HCT116 (cell line): ENCODE measurements around the gene ADGRE1. TPM values are rescaled to one million over a fixed set of nuclear protein-coding genes. Genes with fewer than 3 reads are reported as not detected.

ENCODE experiments used
- ATAC-seq: fragments of 200-7000 bp; cut with Tn5 transposase; 2 replicates; pipeline ENCODE4 v1.9.1; 2020; ENCODE audit warnings: mild to moderate bottlenecking, moderate library complexity
- BruUV-seq: library from RNA; stranded (reverse); fragments of 400-500 nt; replicated peaks from 2 replicates; lab custom pipeline; 2021; lab: Mats Ljungman, UMichigan
- CTCF ChIA-PET: fragments of 300-600 bp; sonication (Branson Sonifier 250); formaldehyde crosslinking; loops from one replicate; lab custom pipeline; 2021; ENCODE audit warnings: antibody characterized with exemption; lab: Charles Lee
- POLR2A ChIA-PET: fragments of 300-600, 350-600 bp; sonication (Branson Sonifier 250); formaldehyde crosslinking; loops from one replicate; lab custom pipeline; 2021; ENCODE audit warnings: antibody characterized with exemption; lab: Charles Lee
- RAD21 ChIA-PET, 2 experiments: fragments of 300-600 bp; sonication (Branson Sonifier 250); formaldehyde crosslinking; loops; one replicate each; lab custom pipeline; 2023; ENCODE audit warnings: low total read pairs in 2 of 2; ENCODE audit not compliant: uncharacterized antibody in 2 of 2, unreplicated experiment in 2 of 2, low non-redundant PET in 1 of 2; lab: Charles Lee
- DNase-seq: peaks from one replicate; pipeline ENCODE4 v3.0.0-alpha.2; 2010; ENCODE audit warnings: low read depth, low spot score
- H2AFZ ChIP-seq: fragments of 200-600 bp; shearing (Covaris generic), sonication (generic); 2 replicates; pipeline ENCODE4 v1.6.1; 2017; ENCODE audit warnings: low read depth, mixed run types, mixed read lengths, antibody characterized with exemption, low read length; ENCODE audit not compliant: poor library complexity, severe bottlenecking
- H3K27ac ChIP-seq: 2 replicates; pipeline ENCODE4 v1.5.1; 2012; ENCODE audit warnings: low read depth, low read length
- H3K27me3 ChIP-seq: fragments of 200-600 bp; sonication (generic); 2 replicates; pipeline ENCODE4 v1.6.1; 2016; ENCODE audit warnings: mixed run types, low read length, mixed read lengths; ENCODE audit not compliant: insufficient read depth
- H3K36me3 ChIP-seq, 2 experiments: fragments of 200-500 bp in 1 of 2; fragments of 200-600 bp in 1 of 2; sonication (Bioruptor generic) in 1 of 2; sonication (generic) in 1 of 2; 2 replicates each; pipeline versions ENCODE4 v1.5.1 to v1.6.1; 2014 to 2016; ENCODE audit warnings: low read length in 2 of 2, inconsistent platforms in 1 of 2, mixed read lengths in 1 of 2, mixed run types in 1 of 2; ENCODE audit not compliant: insufficient read depth in 2 of 2, control insufficient read depth in 1 of 2
- H3K4me1 ChIP-seq, 2 experiments: fragments of 200-600 bp in 1 of 2; sonication (generic) in 1 of 2; 2 replicates each; pipeline versions ENCODE4 v1.5.1 to v1.6.1; 2012 to 2017; ENCODE audit warnings: low read length in 2 of 2, inconsistent platforms in 1 of 2, mild to moderate bottlenecking in 1 of 2, mixed read lengths in 1 of 2, mixed run types in 1 of 2, moderate library complexity in 1 of 2; ENCODE audit not compliant: insufficient read depth in 2 of 2, control insufficient read depth in 1 of 2
- H3K4me2 ChIP-seq: fragments of 200-600 bp; sonication (generic); 2 replicates; pipeline ENCODE4 v1.6.1; 2017; ENCODE audit warnings: mixed run types, low read length, mixed read lengths
- H3K4me3 ChIP-seq, 2 experiments: fragments of 200-600 bp in 1 of 2; sonication (generic) in 1 of 2; replicated peaks in 1 of 2; 2 replicates each; pipeline ENCODE4 v1.5.1; 2011 to 2016; ENCODE audit warnings: low read length in 2 of 2, control low read depth in 1 of 2, low read depth in 1 of 2, mild to moderate bottlenecking in 1 of 2, mixed read lengths in 1 of 2, mixed run types in 1 of 2
- H3K79me2 ChIP-seq: fragments of 200-600 bp; sonication (generic); 2 replicates; pipeline ENCODE4 v1.6.1; 2017; ENCODE audit warnings: mild to moderate bottlenecking, mixed run types, low read length, moderate library complexity, mixed read lengths; ENCODE audit not compliant: insufficient read depth
- H3K9ac ChIP-seq: fragments of 200-600 bp; sonication (generic); 2 replicates; pipeline ENCODE4 v1.6.1; 2016; ENCODE audit warnings: low read length, mixed read lengths
- H3K9me2 ChIP-seq: fragments of 200-600 bp; sonication (generic), shearing (Covaris generic); 2 replicates; pipeline ENCODE4 v1.6.1; 2017; ENCODE audit warnings: mixed run types, mild to moderate bottlenecking, moderate library complexity; ENCODE audit not compliant: insufficient read depth
- H3K9me3 ChIP-seq, 2 experiments: fragments of 200-500 bp in 1 of 2; fragments of 200-600 bp in 1 of 2; sonication (Bioruptor generic) in 1 of 2; sonication (generic) in 1 of 2; 2 replicates each; pipeline ENCODE4 v1.6.1; 2014 to 2017; ENCODE audit warnings: low read length in 2 of 2, mixed read lengths in 2 of 2, inconsistent platforms in 1 of 2, low read depth in 1 of 2, mild to moderate bottlenecking in 1 of 2, mixed run types in 1 of 2, moderate library complexity in 1 of 2; ENCODE audit not compliant: control insufficient read depth in 1 of 2, insufficient read depth in 1 of 2
- H4K20me1 ChIP-seq: fragments of 200-600 bp; sonication (generic), shearing (Covaris generic); 2 replicates; pipeline ENCODE4 v1.6.1; 2017; ENCODE audit warnings: mixed run types, mild to moderate bottlenecking, moderate library complexity; ENCODE audit not compliant: insufficient read depth
- CBX3 ChIP-seq: IDR thresholded peaks from 2 replicates; pipeline ENCODE4 v1.6.1; 2012; ENCODE audit warnings: low read depth
- EZH2 ChIP-seq: fragments of 200-600 bp; sonication (generic); IDR thresholded peaks from 2 replicates; pipeline ENCODE4 v1.6.1; 2017; ENCODE audit warnings: antibody characterized with exemption, mixed run types
- JUND ChIP-seq: IDR thresholded peaks from 2 replicates; pipeline ENCODE4 v1.6.1; 2012
- RAD21 ChIP-seq: IDR thresholded peaks from 2 replicates; pipeline ENCODE4 v1.6.1; 2012; ENCODE audit warnings: low read depth, mild to moderate bottlenecking
- SIN3A ChIP-seq: IDR thresholded peaks from 2 replicates; pipeline ENCODE4 v1.6.1; 2012; ENCODE audit warnings: low read depth
- SP1 ChIP-seq: IDR thresholded peaks from 2 replicates; pipeline ENCODE4 v1.6.1; 2012; ENCODE audit warnings: low read depth
- SRF ChIP-seq: IDR thresholded peaks from 2 replicates; pipeline ENCODE4 v1.6.1; 2012; ENCODE audit warnings: low read depth
- ZFX ChIP-seq: fragments of 450-650 bp; IDR thresholded peaks from 2 replicates; pipeline ENCODE4 v1.6.1; 2017
- ZNF274 ChIP-seq: fragments of 200-500 bp; sonication (Bioruptor generic); IDR thresholded peaks from 2 replicates; pipeline ENCODE4 v1.6.1; 2014; ENCODE audit warnings: mild to moderate bottlenecking, low read depth, low read length, inconsistent platforms
- intact Hi-C: fragments of 100-400 bp; cut with micrococcal nuclease; formaldehyde crosslinking; loops from 2 replicates; pipeline ENCODE4 v1.10.0; 2022
- total RNA-seq: library from RNA; stranded (reverse); gene quantifications from one replicate; pipeline ENCODE4 v1.2.1, GENCODE V29; 2021; ENCODE audit not compliant: unreplicated experiment
- TF ChIP-seq, protein P1 (sequence below): IDR thresholded peaks from 2 replicates; pipeline ENCODE4 v1.6.1; 2011; ENCODE audit warnings: mild to moderate bottlenecking, low read length, moderate library complexity; ENCODE audit not compliant: insufficient replicate concordance; ENCODE audit errors: extremely low read depth

ADGRE1 gene
- total RNA-seq, 1 experiment from 2014 or later = not detected

GRCh38 chr19:6955082-6955481, 67.7 kb downstream of the ADGRE1 start:
- no peaks in the 10 kb centered on the region for H3K9me2 ChIP-seq
- H4K20me1 ChIP-seq = no peaks in the 10 kb centered on the region
- POLR2A ChIA-PET = no interaction called here
- no peaks in the 10 kb centered on the region for H3K4me1 ChIP-seq
- CTCF ChIA-PET = no interaction called here
- H3K36me3 ChIP-seq = no peaks in the 10 kb centered on the region
- H3K79me2 ChIP-seq = no peaks in the 10 kb centered on the region
- no peak overlapping the region for H3K4me2 ChIP-seq
- no peaks in the 10 kb centered on the region for H3K9me3 ChIP-seq
- H3K4me3 ChIP-seq = no peak overlapping the region
- no peak overlapping the region for H3K9ac ChIP-seq
- BruUV-seq = no TSS peak
- no peaks in the 10 kb centered on the region for H3K27me3 ChIP-seq
- RAD21 ChIA-PET = no interaction called here
- intact Hi-C loops = no loop called here
- H2AFZ ChIP-seq = no peak overlapping the region
- TF ChIP-seq EZH2 (no peak), SP1 (no peak), ZFX (no peak), SIN3A (no peak), RAD21 (no peak), JUND (no peak), SRF (no peak), CBX3 (no peak)
- TF ChIP-seq, protein P1, sequence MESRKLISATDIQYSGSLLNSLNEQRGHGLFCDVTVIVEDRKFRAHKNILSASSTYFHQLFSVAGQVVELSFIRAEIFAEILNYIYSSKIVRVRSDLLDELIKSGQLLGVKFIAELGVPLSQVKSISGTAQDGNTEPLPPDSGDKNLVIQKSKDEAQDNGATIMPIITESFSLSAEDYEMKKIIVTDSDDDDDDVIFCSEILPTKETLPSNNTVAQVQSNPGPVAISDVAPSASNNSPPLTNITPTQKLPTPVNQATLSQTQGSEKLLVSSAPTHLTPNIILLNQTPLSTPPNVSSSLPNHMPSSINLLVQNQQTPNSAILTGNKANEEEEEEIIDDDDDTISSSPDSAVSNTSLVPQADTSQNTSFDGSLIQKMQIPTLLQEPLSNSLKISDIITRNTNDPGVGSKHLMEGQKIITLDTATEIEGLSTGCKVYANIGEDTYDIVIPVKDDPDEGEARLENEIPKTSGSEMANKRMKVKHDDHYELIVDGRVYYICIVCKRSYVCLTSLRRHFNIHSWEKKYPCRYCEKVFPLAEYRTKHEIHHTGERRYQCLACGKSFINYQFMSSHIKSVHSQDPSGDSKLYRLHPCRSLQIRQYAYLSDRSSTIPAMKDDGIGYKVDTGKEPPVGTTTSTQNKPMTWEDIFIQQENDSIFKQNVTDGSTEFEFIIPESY = no peak
- TF ChIP-seq, all 23 proteins: peak for 0
- ATAC-seq = no peak
- no peak for DNase-seq
- H3K27ac ChIP-seq = no peak overlapping the region

GRCh38 chr19:6956573-6956972, 69.2 kb downstream of the ADGRE1 start:
- ATAC-seq (no peak), DNase-seq (no peak)
- no peaks in the 10 kb centered on the region for H3K36me3 ChIP-seq
- H3K4me3 ChIP-seq = no peak overlapping the region
- BruUV-seq = no TSS peak
- ChIA-PET RAD21 (no interaction called here), CTCF (no interaction called here), POLR2A (no interaction called here)
- intact Hi-C loops = no loop called here
- H3K27ac ChIP-seq = no peak overlapping the region
- H3K9me2 ChIP-seq = no peaks in the 10 kb centered on the region
- H4K20me1 ChIP-seq = no peaks in the 10 kb centered on the region
- TF ChIP-seq ZNF274 (no peak), EZH2 (no peak)
- no peaks in the 10 kb centered on the region for H3K79me2 ChIP-seq
- H3K9me3 ChIP-seq = no peaks in the 10 kb centered on the region
- no peaks in the 10 kb centered on the region for H3K27me3 ChIP-seq
- no peak overlapping the region for H3K4me2 ChIP-seq
- H2AFZ ChIP-seq = no peak overlapping the region
- no peaks in the 10 kb centered on the region for H3K4me1 ChIP-seq
- H3K9ac ChIP-seq = no peak overlapping the region
